Stimulated activated CD8-positive, alpha-beta memory T cell treated with anti-CD3 and anti-CD28 coated beads, Interleukin-2, amount 100 ng/mL, for 48 hours (primary cell): Measurements from ENCODE around the gene C1orf87.

ENCODE experiments used
- DNase-seq, 2 donors: peaks; one replicate each; pipeline ENCODE4 v3.0.0-alpha.2; 2020; ENCODE audit warnings: low read depth in 2 of 2

C1orf87 gene

DNA sequence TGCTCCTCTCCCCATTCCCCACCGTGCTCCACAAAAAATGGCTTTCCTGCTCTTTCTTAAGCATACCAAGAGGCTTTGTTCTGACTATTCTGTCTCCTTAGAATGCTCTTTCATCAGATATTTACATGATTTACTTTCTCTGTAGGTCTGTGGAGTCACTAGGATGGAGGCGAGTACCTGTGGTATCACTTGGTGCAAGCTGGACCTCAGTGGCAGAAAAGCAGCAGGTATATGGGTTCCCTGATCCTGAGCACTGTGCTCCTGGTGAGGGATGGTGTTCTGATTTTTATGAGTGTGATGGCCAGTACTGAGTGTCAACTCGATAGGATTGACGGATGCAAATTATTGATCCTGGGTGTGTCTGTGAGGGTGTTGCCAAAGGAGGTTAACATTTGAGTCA, 10.0 kb downstream of the C1orf87 start:
- DNase-seq = no peak

DNA sequence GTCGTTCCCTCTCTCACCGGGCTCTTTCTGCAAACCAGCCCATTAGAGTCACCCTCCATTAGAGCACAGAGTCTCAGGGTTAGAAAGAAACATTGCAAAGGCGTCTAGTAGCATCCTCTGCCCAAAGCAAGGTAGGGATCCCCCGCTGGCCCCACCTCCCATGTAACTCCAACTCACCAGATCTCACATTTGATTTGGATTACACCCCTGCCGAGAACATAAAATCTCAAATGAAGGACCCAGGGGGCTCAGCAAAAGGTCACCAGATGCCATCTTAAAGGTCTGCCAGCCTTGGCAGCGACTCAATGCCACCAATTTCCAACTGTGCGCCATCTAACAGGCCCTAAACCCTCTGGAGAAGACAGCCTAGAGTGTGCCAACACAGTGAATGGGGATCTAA, 14.1 kb downstream of the C1orf87 start:
- DNase-seq = no peak

DNA sequence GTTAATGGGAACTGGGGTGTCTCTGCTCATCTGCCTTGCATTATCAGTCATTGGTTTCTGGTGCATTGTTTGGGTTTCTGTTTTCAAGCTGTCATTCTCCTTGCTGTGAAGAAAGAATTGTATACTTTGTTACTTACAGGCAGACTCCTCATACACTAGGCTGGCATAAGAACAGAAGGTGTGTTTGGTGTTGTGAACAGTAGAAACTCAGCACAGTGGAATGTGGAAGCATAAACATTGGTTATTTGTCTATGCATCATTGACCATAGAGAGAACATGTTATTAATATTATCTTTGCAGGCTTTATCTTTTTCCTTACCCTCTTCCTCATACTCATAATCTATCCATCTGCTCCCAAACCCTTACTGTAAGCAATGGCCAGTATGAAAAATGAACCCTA, 18.2 kb downstream of the C1orf87 start:
- DNase-seq = no peak

DNA sequence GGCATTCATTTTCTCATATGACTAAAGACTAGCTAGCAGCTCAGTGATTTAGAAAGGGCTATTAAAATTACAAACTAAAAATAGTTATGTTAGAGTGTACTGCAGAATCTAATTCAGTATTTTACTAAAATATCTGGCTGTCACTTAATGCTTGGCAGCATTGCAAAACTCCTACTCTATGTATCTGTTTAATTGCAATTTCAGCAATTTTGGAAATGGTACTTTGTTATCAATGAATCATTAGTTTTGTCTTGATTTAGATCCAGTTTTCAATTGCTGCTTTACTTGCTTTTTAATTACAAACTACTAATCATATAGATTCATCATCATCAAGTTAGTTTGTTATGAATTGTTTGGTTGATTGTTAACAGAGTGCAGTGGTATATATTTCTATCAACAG, 19.2 kb downstream of the C1orf87 start:
- no peak for DNase-seq

DNA sequence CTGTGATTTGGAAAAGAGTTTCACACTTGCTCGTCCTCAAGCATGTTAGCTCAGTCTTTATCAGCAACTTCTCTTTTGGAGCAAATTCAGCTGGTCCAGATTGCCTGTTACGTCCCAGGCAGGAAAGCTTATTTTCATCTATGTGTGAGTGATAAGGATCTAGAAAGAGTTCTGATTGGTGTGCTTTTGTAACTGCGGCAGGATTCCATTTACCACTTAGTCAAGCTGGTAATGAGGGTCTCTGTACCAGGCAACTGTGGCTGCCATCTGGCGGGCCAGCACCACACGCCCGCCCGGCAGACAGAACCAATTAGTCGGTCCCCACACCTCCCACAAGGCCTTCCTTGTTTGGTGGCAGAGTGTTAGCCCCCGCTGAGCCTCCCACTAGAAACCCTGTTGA, 21.0 kb downstream of the C1orf87 start:
- DNase-seq = no peak

DNA sequence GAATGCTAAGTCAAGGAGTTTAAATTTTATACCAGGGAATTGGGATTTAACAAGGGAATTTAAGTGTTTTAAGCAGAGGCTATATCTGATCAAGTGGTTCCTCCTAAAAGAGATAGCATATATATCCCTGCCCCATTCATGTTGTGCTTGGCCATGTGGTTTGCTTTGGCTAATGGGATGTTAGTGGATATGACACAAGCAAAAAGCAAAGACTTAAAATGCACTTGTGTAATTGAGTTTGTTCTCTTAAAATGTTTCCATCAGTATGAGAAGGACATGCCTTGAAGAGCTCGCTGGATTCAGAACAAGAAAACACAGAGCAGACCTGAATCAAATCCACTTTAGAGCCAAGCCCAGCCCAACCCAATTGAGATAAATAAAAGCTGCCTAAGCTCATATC, 22.4 kb downstream of the C1orf87 start:
- no peak for DNase-seq

DNA sequence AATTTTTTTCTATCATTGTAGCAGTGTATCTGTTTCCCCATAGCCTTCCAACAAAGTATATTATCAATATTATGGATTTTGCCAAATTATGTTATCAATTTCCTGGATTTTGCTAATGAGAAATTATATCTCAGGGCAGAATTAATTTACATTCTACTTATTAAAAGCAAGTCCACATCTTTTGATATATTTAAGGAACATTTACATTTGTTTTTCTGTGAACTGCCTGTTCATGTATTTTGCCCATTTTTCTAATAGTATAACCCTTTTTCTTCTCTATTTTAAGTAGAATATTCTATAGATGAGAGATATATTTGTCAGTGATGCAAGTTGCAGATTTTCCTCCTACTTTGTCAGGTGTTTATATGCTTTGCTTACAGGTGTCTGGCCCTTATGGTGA, 24.4 kb downstream of the C1orf87 start:
- DNase-seq = no peak

DNA sequence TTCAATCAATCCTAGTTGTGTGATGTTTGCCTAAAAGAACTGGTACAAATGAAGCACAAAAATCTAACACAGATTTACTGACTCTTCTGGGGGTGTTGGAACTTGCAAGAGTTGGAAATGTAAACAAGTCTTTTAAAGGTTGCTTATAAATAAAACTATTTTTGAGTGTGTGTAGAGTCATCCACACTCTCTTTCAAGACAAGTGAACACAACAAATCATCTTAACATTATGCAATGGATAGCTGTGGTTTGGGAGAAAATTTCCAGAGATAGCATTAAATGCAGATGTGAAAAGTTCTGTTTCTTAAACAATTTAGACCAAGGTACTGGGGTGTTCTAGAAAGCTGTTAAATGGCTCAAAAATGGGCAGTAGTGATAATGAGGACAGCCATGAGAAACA, 28.7 kb downstream of the C1orf87 start:
- DNase-seq = no peak

DNA sequence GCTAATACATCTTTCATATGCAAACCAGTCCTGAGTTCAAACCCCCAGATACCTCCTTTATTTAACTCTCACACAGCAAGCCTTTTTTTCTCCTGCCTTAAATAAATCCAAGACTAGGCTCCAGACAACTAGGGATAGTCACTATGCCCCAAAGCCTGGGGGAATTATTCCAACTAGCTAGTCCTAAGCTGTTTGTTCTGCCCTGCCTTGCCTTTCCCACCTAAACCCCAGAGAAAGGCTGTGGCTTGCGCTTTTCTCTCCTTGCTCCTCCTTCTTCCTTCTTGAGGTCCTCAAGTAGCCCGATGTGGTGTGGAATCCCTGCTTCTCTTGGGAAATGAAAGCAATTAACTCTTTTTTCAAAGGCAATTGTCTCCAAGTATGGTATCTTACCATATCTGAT, 31.8 kb downstream of the C1orf87 start:
- DNase-seq = no peak

DNA sequence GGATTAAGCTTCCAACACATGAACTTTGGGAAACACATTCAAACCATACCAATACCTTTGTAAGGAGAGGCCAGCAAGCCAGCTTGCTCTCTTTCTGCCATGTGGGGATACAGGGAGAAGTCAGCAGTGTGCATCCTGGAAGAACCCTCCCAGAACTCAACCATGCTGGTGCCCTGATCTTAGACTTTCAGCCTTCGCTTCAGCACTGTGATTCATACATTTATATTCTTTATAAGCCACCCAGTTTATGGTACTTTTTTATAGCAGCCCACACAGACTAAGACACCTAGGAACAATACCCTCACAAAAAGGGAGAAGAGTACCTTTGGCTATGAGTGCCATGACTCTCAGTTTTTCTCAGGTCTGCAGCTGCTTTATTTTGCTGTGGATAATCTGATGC, 35.9 kb downstream of the C1orf87 start:
- no peak for DNase-seq

DNA sequence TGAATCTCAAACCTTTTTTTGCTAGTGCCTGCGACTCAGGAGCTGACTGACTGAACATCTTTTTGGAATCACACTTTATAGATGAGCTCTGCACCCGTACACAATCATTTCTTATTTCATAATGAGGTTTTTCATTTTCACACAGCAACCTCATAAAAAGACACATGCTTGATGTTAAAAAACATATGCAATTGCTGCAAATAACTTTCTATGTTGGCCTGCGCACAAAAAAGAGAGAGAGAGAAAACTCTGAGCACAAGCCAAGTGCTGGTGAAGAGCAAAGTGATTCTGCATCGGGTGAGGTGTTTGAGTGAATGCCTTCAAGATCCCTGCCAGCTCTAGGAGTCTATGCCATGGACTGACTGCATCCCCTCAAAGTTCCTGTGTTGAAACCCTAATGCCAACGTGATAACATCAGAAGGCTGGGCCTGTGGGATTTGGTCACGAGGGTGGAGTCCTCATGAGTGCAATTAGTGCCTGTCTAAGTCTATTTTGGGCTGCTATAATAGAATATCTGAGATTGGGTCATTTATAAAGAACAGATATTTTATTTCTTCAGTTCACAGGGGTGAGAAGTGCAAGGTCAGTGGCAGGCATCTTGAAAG, 36.6 kb downstream of the C1orf87 start:
- no peak for DNase-seq

DNA sequence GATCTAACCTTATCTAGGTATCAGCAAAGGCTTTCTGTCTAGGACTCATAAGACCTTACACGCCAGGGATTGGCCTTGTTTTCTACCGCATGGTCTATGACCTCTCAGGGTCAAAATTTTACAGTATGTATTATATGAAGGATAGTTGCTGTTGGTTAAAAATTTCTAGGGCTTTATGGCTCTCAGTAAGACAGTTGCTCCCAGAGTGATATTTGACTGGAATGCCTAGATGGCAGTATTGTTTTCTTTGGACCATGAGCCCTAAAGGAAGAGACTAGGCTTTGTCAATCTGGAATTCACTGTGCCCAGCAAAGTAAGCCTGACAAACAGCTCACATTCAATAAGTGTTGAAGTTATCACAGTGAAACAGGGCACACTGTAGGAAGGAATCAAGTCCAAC, 37.6 kb downstream of the C1orf87 start:
- no peak for DNase-seq

DNA sequence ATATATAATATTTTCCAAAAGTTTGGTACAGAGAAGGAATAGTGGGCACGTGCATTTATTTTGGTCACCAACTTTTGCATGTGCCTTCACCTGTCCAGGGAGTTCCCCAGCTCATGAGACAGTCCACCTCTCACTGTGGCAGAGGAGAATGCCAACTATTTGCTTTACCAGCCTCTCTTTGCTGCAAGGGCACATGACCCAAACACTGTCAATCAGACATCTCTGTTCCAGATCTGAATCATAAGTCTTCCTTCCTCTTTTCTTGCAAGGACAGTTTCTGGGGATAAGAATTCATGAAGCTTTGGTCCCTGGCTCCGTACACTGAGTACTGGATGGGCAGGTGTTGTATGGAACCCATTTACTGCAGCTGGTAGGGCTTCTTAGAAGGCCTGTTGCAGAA, 38.6 kb downstream of the C1orf87 start:
- DNase-seq = no peak

DNA sequence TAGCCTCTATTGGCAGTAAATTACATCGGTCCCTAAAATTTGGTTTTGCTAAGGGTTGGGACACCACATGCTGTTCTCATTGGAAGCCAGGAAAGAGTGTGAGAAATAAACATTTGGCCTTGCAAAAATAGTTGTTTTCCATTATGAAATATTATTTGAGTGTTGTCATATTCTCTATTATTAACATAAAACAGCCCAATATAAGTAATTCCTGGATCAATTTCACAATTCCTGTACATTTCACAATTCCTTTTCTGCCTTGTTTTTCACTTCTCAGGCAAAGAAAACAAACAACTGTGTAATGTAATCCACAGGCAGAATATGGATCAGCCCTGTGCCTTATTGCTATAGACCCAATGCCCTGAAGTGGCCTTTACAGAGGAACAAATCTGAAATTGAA, 40.5 kb downstream of the C1orf87 start:
- DNase-seq = no peak

DNA sequence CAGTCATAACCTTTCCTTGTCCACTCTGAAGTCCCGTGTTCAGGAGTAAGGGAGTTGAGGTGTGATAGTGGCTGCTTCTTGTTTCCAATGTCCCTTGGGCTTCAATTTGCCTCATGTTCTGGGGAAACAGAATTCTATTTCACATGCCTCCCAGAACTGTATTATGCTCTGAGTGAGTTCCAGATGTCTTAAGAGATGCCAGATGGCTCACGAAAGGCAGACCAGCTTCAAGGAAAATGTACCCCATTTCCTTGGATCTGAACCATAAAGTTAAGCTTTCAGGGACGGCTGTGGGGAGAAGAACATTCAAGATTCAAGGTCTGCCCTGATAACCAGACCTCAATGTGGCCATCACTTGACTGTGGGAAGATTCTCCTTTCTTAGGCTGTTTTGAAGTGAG, 42.4 kb downstream of the C1orf87 start:
- DNase-seq = no peak

DNA sequence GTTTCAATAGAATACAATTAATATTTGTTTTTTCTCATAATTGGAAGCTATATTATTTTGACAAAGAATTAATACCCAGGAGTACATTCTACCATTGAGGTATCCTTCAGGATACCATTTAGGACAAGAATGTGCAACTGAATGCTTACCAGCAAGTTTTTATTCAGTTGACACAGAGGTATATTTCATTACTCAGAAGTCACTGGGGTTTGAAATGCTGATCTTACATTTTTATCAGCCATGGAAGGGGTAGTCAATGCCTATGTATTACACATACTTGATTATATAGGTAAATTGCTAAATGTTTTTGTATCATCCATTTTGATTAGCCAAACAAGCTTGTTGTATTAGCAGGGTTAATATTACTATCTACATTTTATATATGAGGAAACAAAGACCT, 48.0 kb downstream of the C1orf87 start:
- no peak for DNase-seq

DNA sequence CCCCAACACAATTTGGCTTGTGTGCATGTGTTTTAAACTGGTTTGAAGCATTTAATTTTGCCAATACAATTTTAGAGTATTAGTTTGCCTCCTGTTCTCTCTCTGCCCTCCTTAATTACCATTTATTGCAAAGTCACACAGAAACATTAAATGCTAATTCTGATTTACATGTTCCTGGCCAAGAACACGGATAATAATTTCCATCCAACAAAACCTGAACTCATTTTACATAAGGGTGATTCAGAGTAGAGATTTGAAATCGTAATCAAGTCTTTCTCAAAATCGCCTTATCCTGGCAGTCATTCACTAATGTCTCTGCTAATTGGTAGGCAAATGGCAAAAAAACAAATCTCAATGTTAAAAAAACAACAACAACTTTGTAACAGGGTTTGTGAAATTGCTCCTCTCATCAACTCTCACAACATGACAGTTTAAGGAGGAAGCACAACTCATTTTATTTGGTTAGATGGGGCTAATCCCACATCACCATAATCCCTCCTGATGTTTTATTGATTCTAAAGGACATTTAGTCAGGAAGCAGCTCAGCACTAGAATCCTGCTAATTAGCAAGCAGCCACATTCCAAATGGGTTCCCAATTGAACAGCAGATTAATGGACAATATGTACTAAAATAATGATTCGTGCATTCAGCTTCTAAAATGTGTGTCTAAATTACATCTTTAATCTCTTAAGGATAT, 55.9 kb downstream of the C1orf87 start:
- DNase-seq = no peak

DNA sequence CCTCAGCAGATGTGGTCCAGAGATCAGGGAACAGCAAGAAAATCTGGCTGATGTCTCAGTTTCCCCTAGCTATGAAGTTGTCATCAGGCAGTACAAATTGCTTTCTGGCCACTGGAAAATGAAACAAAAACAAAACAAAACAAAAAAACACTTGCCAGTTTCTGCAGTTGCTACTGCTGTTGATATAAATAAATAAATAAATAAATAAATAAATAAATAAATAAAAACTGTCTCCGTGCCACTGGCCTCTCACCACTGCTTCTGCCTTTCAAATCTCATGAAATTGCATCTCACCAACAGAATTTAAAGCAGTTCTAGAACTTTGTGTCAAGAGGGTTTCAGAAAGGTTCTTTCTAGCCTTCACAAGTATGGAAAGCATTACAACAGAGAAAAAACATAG, 62.9 kb downstream of the C1orf87 start:
- no peak for DNase-seq

DNA sequence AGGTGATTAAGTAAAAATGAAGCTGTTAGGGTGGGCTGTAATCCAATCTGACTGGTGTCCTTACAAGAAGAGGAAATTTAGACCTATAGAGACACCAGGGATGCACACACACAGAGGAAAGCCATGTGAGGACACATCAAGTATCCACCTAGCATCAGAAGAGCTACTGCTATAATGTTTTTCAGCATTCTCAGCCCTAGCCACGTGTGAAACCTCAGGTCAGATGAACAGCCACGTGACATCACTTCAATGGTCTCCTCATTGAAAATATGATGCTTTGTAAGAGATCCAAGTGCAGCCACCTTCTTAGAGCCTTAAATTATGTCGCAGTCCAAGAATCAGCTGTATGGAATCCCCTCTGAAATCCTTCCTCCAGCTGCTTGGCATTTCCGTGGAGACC, 65.1 kb downstream of the C1orf87 start:
- no peak for DNase-seq

DNA sequence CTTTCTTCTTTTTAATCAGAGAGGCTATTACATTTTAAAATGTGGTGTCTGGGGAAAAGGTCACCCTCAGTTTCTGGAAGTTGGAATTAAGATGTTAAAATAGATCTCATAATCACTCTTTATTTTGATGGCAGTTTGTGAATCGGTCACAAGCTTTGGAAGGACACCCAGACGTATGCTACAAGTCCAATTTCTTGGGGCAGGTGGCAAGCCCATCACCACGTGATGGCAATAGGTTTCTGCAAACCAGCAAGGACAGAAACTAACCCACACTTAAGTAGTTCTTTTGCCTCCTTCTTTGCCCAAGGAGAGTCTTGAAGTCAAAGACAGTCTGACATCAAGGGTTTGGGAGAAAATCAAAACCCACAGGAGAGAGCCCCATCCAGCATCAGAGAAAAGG, 72.9 kb downstream of the C1orf87 start:
- DNase-seq = no peak

DNA sequence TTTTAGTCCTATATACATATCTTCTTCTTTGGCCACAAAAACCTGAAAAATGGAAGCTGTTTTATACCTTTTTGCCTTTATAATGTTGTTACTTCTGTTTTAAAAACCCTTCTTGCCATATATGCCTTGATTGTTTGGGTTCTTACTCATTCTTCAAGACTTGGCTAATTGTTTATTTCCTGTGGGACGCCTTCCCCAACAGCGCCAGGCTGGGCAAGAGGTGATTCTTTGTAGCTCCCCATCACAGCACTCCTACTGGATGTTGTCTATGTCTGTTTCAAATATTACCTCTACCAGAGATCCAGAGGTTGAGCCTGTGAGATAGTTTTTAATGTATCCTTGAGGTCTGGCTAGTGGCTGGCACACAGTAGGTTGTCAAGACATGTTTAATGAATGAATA, 73.8 kb downstream of the C1orf87 start:
- no peak for DNase-seq

DNA sequence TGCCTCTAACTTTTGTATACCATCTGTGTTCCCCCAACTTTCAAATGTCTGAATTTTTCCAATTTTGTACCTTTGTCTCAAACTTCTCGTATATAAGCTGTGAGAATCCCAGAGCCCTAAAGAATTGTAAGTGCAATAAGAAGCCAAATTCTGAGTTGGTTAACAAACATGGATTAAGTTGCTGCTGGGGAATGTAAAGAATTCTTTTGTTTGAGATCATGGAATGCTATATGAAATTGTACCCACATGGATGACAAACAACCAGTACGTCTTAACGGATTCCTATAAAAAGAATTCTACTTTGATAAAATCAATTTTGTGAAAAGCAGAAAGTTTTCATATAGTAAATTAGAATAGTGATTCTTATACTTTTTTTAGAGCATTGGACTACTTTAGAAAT, 74.6 kb downstream of the C1orf87 start:
- no peak for DNase-seq

DNA sequence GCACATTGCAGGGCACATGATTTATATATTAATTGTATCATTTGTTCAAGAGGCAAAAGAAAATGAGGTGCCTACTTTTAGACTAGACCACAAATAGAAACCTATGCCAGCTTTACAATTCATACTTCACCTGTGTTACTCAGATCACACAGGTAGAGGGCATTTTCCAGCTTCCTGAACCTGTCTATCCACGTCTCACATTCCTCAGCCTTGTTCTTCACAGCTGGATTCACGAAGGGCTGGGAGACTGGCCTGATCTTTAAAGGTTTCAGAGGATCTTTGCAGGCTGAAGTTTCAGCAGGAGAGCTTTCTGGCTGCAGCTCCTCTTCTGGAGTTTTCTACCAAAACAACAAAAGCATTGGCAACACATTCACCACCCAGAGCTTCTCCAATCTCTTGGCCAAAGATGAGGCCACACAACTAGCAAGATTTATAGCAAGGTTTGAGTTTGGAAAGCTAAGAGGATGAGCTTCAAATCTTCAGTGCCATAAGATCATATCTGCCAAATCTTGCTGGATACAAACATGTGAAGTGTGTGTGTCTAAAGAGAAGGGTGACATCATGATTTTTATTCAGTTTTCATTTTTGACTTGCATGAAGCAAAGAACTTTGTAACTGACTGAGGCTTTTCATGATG, 76.0 kb downstream of the C1orf87 start:
- DNase-seq = no peak
